ENCODE results near the gene ANKRD52.

GRCh38 chr12:56307221-56307965, 49.2 kb upstream of the ANKRD52 start:
- TF ChIP-seq ZFP3 (CRISPR knock-in tag; IDR thresholded peaks at IDR 0.05) (no peak), ESRRG (CRISPR knock-in tag; IDR thresholded peaks at IDR 0.05) (no peak), TOX (CRISPR knock-in tag; IDR thresholded peaks at IDR 0.05; ENCODE audit: borderline replicate concordance) (no peak), CREB5 (CRISPR knock-in tag; IDR thresholded peaks at IDR 0.05; ENCODE audit: low read depth) (no peak), CSRNP3 (CRISPR knock-in tag; IDR thresholded peaks at IDR 0.05) (no peak), PPARA (CRISPR knock-in tag; IDR thresholded peaks at IDR 0.05; ENCODE audit: borderline replicate concordance) (no peak), ZNF70 (CRISPR knock-in tag; IDR thresholded peaks at IDR 0.05) (no peak), TCF4 (CRISPR knock-in tag; IDR thresholded peaks at IDR 0.05; ENCODE audit: borderline replicate concordance) (no peak), RARB (CRISPR knock-in tag; IDR thresholded peaks at IDR 0.05) (no peak), ARNTL (CRISPR knock-in tag; IDR thresholded peaks at IDR 0.05; ENCODE audit: borderline replicate concordance, low read depth) (no peak), SNAI2 (CRISPR knock-in tag; IDR thresholded peaks at IDR 0.05) (no peak)

Measured in SK-N-SH treated with all-trans-retinoic acid at 6 μM for 48 hours (cell line).